Daoy (cell line): ENCODE data around the gene DMTF1. TPM values are rescaled to one million over a fixed set of nuclear protein-coding genes. Genes with fewer than 3 reads are reported as not detected.
"Not testable (repeated sequence)": the region's sequence is repeated elsewhere in the genome, so short reads cannot be mapped to it uniquely, and the experiment has no call there.

Experiments used
- DNase-seq: peaks from one replicate; pipeline ENCODE4 v3.0.0-alpha.2; 2015; ENCODE audit warnings: low read depth
- total RNA-seq: library from RNA; depleted of rRNA; stranded (reverse); fragments of >200 nt; shearing (Covaris generic); gene quantifications from 2 replicates; pipeline ENCODE4 v1.2.3, GENCODE V29; 2014; rRNA removed

DMTF1 gene
- total RNA-seq, 1 experiment from 2014 or later: 39.8 TPM

DNA sequence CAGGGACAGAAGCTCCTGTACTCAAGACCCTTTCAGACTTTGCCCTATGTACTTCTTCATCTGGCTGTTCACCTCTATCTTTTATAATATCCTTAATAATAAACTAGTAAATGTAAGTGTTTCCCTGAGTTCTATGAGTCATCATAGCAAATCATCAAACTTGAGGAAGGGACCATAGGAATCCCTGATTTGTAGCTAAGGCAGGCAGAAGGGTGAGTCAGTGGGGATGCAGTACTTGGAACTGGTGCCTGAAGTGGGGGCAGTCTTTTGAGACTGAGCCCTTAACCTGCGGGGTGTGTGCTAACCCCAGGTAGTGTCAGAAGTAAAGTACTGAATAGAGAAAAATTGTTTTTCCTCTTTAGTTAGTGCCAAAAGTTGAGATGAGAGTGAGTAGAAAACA, 73.4 kb downstream of the DMTF1 start:
- peak; percentile 17 for DNase-seq

- DNase-seq: no peak
Measured at GRCh38 chr7:87226495-87226894, 74.2 kb downstream of the DMTF1 start.

DNA sequence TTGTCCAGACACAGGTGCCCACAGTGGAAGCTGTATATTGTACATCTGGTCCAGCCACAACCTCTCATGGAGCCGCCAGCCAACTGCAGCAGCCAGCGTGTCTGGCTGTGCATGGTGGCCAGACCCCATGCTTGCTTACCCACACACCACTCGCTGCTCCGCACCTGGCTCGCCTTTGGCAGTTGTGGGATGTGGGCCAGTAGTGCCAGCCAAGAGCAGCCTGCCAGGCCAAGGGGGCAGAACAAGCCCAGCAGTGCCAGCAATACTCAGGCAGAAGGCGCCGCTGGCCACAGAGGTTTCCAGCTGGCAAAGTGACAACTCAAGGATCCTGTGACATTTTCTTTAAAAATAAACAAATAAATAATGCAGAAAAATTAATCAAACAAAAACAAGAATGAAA, 79.0 kb downstream of the DMTF1 start:
- DNase-seq: no peak

GRCh38 chr7:87231711-87232110, 79.5 kb downstream of the DMTF1 start:
- no peak for DNase-seq

GRCh38 chr7:87234949-87235348, 82.7 kb downstream of the DMTF1 start:
- no peak for DNase-seq

DNA sequence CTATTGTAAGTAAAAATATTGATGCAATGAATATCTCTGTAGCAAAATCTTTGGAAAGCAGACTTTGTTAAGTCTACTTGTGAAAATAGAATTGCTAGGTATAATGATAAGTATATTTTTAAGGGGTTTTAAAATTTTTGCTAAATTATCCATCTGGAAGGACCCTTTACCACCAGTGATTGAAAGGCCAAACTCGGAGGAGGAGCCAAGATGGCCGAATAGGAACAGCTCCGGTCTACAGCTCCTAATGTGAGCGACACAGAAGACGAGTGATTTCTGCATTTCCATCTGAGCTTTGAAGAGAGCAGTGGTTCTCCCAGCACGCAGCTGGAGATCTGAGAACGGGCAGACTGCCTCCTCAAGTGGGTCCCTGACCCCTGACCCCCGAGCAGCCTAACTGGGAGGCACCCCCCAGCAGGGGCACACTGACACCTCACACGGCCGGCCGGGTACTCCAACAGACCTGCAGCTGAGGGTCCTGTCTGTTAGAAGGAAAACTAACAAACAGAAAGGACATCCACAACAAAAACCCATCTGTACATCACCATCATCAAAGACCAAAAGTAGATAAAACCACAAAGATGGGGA, 86.3 kb downstream of the DMTF1 start:
- DNase-seq: not testable (repeated sequence)

DNA sequence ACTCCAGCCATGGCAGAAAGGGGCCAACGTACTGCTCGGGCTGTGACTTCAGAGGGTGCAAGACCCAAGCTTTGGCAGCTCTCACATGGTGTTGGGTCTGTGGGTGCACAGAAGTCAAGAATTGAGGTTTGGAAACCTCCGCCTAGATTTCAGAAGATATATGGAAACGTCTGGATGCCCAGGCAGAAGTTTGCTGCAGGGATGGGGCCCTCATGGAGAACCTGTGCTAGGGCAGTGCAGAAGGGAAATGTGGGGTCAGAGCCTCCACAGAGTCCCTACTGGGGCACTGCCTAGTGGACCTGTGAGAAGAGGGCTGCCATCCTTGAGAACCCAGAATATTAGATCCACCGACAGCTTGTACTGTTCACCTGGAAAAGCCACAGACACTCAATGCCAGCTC, 93.4 kb downstream of the DMTF1 start:
- not testable (repeated sequence) for DNase-seq

Other genes starting within 250 kb of the DMTF1 start
- gene ELAPOR2, start 92.8 kb upstream of the DMTF1 start, total RNA-seq: 5.9 and 13.9 TPM in 2 replicates
- 38.4 and 69.3 TPM in 2 replicates for gene TMEM243, start 67.3 kb downstream of the DMTF1 start, total RNA-seq
- gene CROT, start 193.2 kb downstream of the DMTF1 start, total RNA-seq: 8.7 and 10.2 TPM in 2 replicates